ENCODE results near the gene BCAS3. TPM values are rescaled to one million over a fixed set of nuclear protein-coding genes. Genes with fewer than 3 reads are reported as not detected.

Gene BCAS3
- total and polyA plus RNA-seq, 10 donors = 3.7 to 56.0 (median 42.3) TPM

GRCh38 chr17:60888812-60889709, 211.4 kb downstream of the BCAS3 start:
- Histone ChIP-seq H3K9me3 (peaks cover 0 to 18% (median 12%) of the 10 kb centered on the region in 8 donors), H3K27ac (no peak overlapping the region), H3K4me1 (no peaks in the 10 kb centered on the region), H3K4me3 (no peak overlapping the region), H3K36me3 (no peaks in the 10 kb centered on the region), H3K27me3 (replicated peaks in 1 of 7) (no peaks in the 10 kb centered on the region)
- no peak for TF ChIP-seq CTCF (IDR thresholded peaks at IDR 0.05 in 8 of 11, conservative IDR thresholded peaks at IDR 0.05 in 3 of 11)
- TF ChIP-seq POLR2AphosphoS5 (IDR thresholded peaks at IDR 0.05) = no peak
- no peak for TF ChIP-seq POLR2A (IDR thresholded peaks at IDR 0.05)
- WGBS, 5 donors = 93 to 99% (median 96%) methylated on average over 5 of the region's 5 CpGs
- no peak for DNase-seq
- intact Hi-C loops (cut with DNase I; ENCODE audit: low total_unique reads) = no loop called here

GRCh38 chr17:60891149-60891548, 213.5 kb downstream of the BCAS3 start:
- peaks cover 0 to 31% (median 24%) of the 10 kb centered on the region in 8 donors for H3K9me3 ChIP-seq
- H3K36me3 ChIP-seq = peaks cover 0 to 4% (median 0%) of the 10 kb centered on the region in 6 donors
- no peak for DNase-seq
- H3K27ac ChIP-seq = no peak overlapping the region
- WGBS, 5 donors = 88 to 95% (median 93%) methylated on average over 2 of the region's 2 CpGs
- intact Hi-C loops (cut with DNase I; ENCODE audit: low total_unique reads) = no loop called here
- TF ChIP-seq POLR2AphosphoS5 (IDR thresholded peaks at IDR 0.05) (no peak), POLR2A (IDR thresholded peaks at IDR 0.05) (no peak), CTCF (IDR thresholded peaks at IDR 0.05 in 8 of 11, conservative IDR thresholded peaks at IDR 0.05 in 3 of 11) (no peak)
- H3K27me3 ChIP-seq (replicated peaks in 1 of 7) = no peaks in the 10 kb centered on the region
- no peaks in the 10 kb centered on the region for H3K4me1 ChIP-seq
- no peak overlapping the region for H3K4me3 ChIP-seq

- Histone ChIP-seq H3K27me3 (replicated peaks in 1 of 7) (no peaks in the 10 kb centered on the region), H3K27ac (no peak overlapping the region), H3K4me1 (no peaks in the 10 kb centered on the region), H3K9me3 (peaks cover 11 to 55% (median 43%) of the 10 kb centered on the region in 8 donors), H3K36me3 (peaks cover 0 to 5% (median 0%) of the 10 kb centered on the region in 6 donors), H3K4me3 (no peak overlapping the region)
- DNase-seq = no peak
- 91 to 99% (median 94%) methylated on average over 5 of the region's 5 CpGs for WGBS, 5 donors
- no peak for TF ChIP-seq POLR2A (IDR thresholded peaks at IDR 0.05)
- no peak for TF ChIP-seq POLR2AphosphoS5 (IDR thresholded peaks at IDR 0.05)
- TF ChIP-seq CTCF (IDR thresholded peaks at IDR 0.05 in 8 of 11, conservative IDR thresholded peaks at IDR 0.05 in 3 of 11) = no peak
- intact Hi-C loops (cut with DNase I; ENCODE audit: low total_unique reads) = no loop called here
Measured at GRCh38 chr17:60893475-60893874, 215.8 kb downstream of the BCAS3 start.

- intact Hi-C loops (cut with DNase I; ENCODE audit: low total_unique reads) = no loop called here
- WGBS, 5 donors = 86 to 100% (median 95%) methylated on average over 1 of the region's 1 CpG
Measured at GRCh38 chr17:60896996-60897395, 219.3 kb downstream of the BCAS3 start.

More at GRCh38 chr17:60896996-60897395, 219.3 kb downstream of the BCAS3 start:
- Histone ChIP-seq H3K4me3 (no peak overlapping the region), H3K27me3 (replicated peaks in 1 of 7) (no peaks in the 10 kb centered on the region), H3K27ac (no peak overlapping the region), H3K4me1 (no peaks in the 10 kb centered on the region), H3K36me3 (peaks cover 0 to 5% (median 0%) of the 10 kb centered on the region in 6 donors), H3K9me3 (peaks cover 11 to 55% (median 43%) of the 10 kb centered on the region in 8 donors)
- TF ChIP-seq POLR2A (IDR thresholded peaks at IDR 0.05) (no peak), CTCF (IDR thresholded peaks at IDR 0.05 in 8 of 11, conservative IDR thresholded peaks at IDR 0.05 in 3 of 11) (no peak), POLR2AphosphoS5 (IDR thresholded peaks at IDR 0.05) (no peak)
- DNase-seq = no peak

All from spleen (tissue), 11 donors.